ENCODE results near the gene LATS1. TPM values are rescaled to one million over a fixed set of nuclear protein-coding genes. Genes with fewer than 3 reads are reported as not detected.

Gene LATS1
- total RNA-seq, 1 experiment from 2014 or later = 13.5 TPM

- Histone ChIP-seq H3K27me3 (ENCODE audit: control insufficient read depth, insufficient read depth, low read length) (no peaks in the 10 kb centered on the region), H3K4me3 (ENCODE audit: insufficient read depth, low read depth, low read length) (no peak overlapping the region), H3K36me3 (replicated peaks; ENCODE audit: control insufficient read depth, insufficient read depth, low read length) (peaks cover 6% of the 10 kb centered on the region)
- DNase-seq = no peak
Measured at GRCh38 chr6:149660028-149660427, 57.9 kb downstream of the LATS1 start.

GRCh38 chr6:149657441-149657840 lies 60.5 kb downstream of the LATS1 start:
- DNase-seq = no peak

GRCh38 chr6:149651056-149651455 lies 66.8 kb downstream of the LATS1 start:
- H3K27me3 ChIP-seq (ENCODE audit: control insufficient read depth, insufficient read depth, low read length) = no peaks in the 10 kb centered on the region
- no peak for DNase-seq
- H3K4me3 ChIP-seq (ENCODE audit: insufficient read depth, low read depth, low read length) = no peak overlapping the region
- H3K36me3 ChIP-seq (replicated peaks; ENCODE audit: control insufficient read depth, insufficient read depth, low read length) = no peaks in the 10 kb centered on the region

More at GRCh38 chr6:149657441-149657840, 60.5 kb downstream of the LATS1 start:
- H3K36me3 ChIP-seq (replicated peaks; ENCODE audit: control insufficient read depth, insufficient read depth, low read length) = 0 out of 2 replicates have a peak, but pooled peaks cover 1% of the 10 kb centered on the region
- no peaks in the 10 kb centered on the region for H3K27me3 ChIP-seq (ENCODE audit: control insufficient read depth, insufficient read depth, low read length)
- no peak overlapping the region for H3K4me3 ChIP-seq (ENCODE audit: insufficient read depth, low read depth, low read length)

- Histone ChIP-seq H3K27me3 (ENCODE audit: control insufficient read depth, insufficient read depth, low read length) (no peaks in the 10 kb centered on the region), H3K4me3 (ENCODE audit: insufficient read depth, low read depth, low read length) (peak within 1 kb of the TSS; percentile 89), H3K36me3 (replicated peaks; ENCODE audit: control insufficient read depth, insufficient read depth, low read length) (no peaks in the 10 kb centered on the region)
- DNase-seq = peak; percentile 97
Measured at GRCh38 chr6:149648148-149649145, 69.5 kb downstream of the LATS1 start, which contains the start of gene KATNA1. Gene KATNA1, minus strand, starts transcription at chr6:149648714. Its CDS starts 10,167 bp downstream, at chr6:149638547.

- no peaks in the 10 kb centered on the region for H3K27me3 ChIP-seq (ENCODE audit: control insufficient read depth, insufficient read depth, low read length)
- H3K4me3 ChIP-seq (ENCODE audit: insufficient read depth, low read depth, low read length) = peak overlapping the region; percentile 89
- no peak for DNase-seq
- no peaks in the 10 kb centered on the region for H3K36me3 ChIP-seq (replicated peaks; ENCODE audit: control insufficient read depth, insufficient read depth, low read length)
Measured at GRCh38 chr6:149646599-149646998, 71.3 kb downstream of the LATS1 start.

- Histone ChIP-seq H3K36me3 (replicated peaks; ENCODE audit: control insufficient read depth, insufficient read depth, low read length) (no peaks in the 10 kb centered on the region; the same call in 1 of the 2 replicates), H3K27me3 (ENCODE audit: control insufficient read depth, insufficient read depth, low read length) (no peaks in the 10 kb centered on the region), H3K4me3 (ENCODE audit: insufficient read depth, low read depth, low read length) (no peak overlapping the region)
- DNase-seq = no peak
Measured at GRCh38 chr6:149642829-149643580, 74.9 kb downstream of the LATS1 start.

- Histone ChIP-seq H3K36me3 (replicated peaks; ENCODE audit: control insufficient read depth, insufficient read depth, low read length) (no peaks in the 10 kb centered on the region; the same call in none of the 2 replicates), H3K4me3 (ENCODE audit: insufficient read depth, low read depth, low read length) (no peak overlapping the region), H3K27me3 (ENCODE audit: control insufficient read depth, insufficient read depth, low read length) (no peaks in the 10 kb centered on the region)
- no peak for DNase-seq
Measured at GRCh38 chr6:149636124-149636523, 81.8 kb downstream of the LATS1 start.

- H3K36me3 ChIP-seq (replicated peaks; ENCODE audit: control insufficient read depth, insufficient read depth, low read length) = no peaks in the 10 kb centered on the region; the same call in none of the 2 replicates
Measured at GRCh38 chr6:149634315-149634714, 83.6 kb downstream of the LATS1 start.

GRCh38 chr6:149628875-149629510 lies 88.9 kb downstream of the LATS1 start:
- no peak overlapping the region for H3K4me3 ChIP-seq (ENCODE audit: insufficient read depth, low read depth, low read length)
- DNase-seq = no peak
- H3K27me3 ChIP-seq (ENCODE audit: control insufficient read depth, insufficient read depth, low read length) = no peaks in the 10 kb centered on the region
- H3K36me3 ChIP-seq (replicated peaks; ENCODE audit: control insufficient read depth, insufficient read depth, low read length) = peaks cover 2% of the 10 kb centered on the region; the same call in 1 of the 2 replicates

More at GRCh38 chr6:149634315-149634714, 83.6 kb downstream of the LATS1 start:
- H3K4me3 ChIP-seq (ENCODE audit: insufficient read depth, low read depth, low read length) = no peak overlapping the region
- no peak for DNase-seq
- no peaks in the 10 kb centered on the region for H3K27me3 ChIP-seq (ENCODE audit: control insufficient read depth, insufficient read depth, low read length)

- H3K27me3 ChIP-seq (ENCODE audit: control insufficient read depth, insufficient read depth, low read length) = no peaks in the 10 kb centered on the region
- H3K36me3 ChIP-seq (replicated peaks; ENCODE audit: control insufficient read depth, insufficient read depth, low read length) = peaks cover 2% of the 10 kb centered on the region; the same call in 1 of the 2 replicates
- DNase-seq = no peak
- H3K4me3 ChIP-seq (ENCODE audit: insufficient read depth, low read depth, low read length) = no peak overlapping the region
Measured at GRCh38 chr6:149627672-149628071, 90.2 kb downstream of the LATS1 start.

- DNase-seq = no peak
- Histone ChIP-seq H3K36me3 (replicated peaks; ENCODE audit: control insufficient read depth, insufficient read depth, low read length) (peaks cover under 1% of the 10 kb centered on the region), H3K27me3 (ENCODE audit: control insufficient read depth, insufficient read depth, low read length) (no peaks in the 10 kb centered on the region), H3K4me3 (ENCODE audit: insufficient read depth, low read depth, low read length) (no peak overlapping the region)
Measured at GRCh38 chr6:149615805-149616204, 102.1 kb downstream of the LATS1 start.

GRCh38 chr6:149614337-149614736 lies 103.6 kb downstream of the LATS1 start:
- Histone ChIP-seq H3K36me3 (replicated peaks; ENCODE audit: control insufficient read depth, insufficient read depth, low read length) (no peaks in the 10 kb centered on the region), H3K4me3 (ENCODE audit: insufficient read depth, low read depth, low read length) (no peak overlapping the region), H3K27me3 (ENCODE audit: control insufficient read depth, insufficient read depth, low read length) (no peaks in the 10 kb centered on the region)
- no peak for DNase-seq

- Histone ChIP-seq H3K36me3 (replicated peaks; ENCODE audit: control insufficient read depth, insufficient read depth, low read length) (no peaks in the 10 kb centered on the region; the same call in 1 of the 2 replicates), H3K27me3 (ENCODE audit: control insufficient read depth, insufficient read depth, low read length) (no peaks in the 10 kb centered on the region), H3K4me3 (ENCODE audit: insufficient read depth, low read depth, low read length) (no peak overlapping the region)
- DNase-seq = no peak
Measured at GRCh38 chr6:149608381-149608982, 109.4 kb downstream of the LATS1 start.
